ENCODE data around the gene PTOV1.

Gene PTOV1

DNA sequence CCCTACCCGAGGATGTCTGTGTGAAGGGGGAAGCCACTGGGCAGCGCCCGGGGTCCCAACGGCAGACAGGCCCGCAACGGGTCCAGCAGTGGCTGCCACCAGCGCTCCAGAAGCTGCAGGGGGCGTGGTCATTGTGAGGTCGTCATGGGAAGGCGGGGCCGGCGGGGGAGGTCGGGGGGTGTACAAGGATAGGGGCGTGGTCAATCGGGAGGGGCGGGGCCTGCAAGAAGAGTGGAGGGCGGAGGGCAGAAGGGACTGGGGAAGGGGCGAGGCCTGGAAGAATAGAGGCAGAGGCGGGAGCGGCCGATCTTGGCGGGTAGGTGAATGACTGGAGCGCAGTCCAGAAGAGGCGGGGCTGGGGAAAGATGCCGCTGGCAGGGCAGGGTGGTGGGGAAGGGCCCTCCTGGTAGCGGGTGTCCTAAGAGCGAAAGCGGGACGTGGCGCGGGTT lies 42.2 kb upstream of the PTOV1 start:
- TF ChIP-seq, protein P1, sequence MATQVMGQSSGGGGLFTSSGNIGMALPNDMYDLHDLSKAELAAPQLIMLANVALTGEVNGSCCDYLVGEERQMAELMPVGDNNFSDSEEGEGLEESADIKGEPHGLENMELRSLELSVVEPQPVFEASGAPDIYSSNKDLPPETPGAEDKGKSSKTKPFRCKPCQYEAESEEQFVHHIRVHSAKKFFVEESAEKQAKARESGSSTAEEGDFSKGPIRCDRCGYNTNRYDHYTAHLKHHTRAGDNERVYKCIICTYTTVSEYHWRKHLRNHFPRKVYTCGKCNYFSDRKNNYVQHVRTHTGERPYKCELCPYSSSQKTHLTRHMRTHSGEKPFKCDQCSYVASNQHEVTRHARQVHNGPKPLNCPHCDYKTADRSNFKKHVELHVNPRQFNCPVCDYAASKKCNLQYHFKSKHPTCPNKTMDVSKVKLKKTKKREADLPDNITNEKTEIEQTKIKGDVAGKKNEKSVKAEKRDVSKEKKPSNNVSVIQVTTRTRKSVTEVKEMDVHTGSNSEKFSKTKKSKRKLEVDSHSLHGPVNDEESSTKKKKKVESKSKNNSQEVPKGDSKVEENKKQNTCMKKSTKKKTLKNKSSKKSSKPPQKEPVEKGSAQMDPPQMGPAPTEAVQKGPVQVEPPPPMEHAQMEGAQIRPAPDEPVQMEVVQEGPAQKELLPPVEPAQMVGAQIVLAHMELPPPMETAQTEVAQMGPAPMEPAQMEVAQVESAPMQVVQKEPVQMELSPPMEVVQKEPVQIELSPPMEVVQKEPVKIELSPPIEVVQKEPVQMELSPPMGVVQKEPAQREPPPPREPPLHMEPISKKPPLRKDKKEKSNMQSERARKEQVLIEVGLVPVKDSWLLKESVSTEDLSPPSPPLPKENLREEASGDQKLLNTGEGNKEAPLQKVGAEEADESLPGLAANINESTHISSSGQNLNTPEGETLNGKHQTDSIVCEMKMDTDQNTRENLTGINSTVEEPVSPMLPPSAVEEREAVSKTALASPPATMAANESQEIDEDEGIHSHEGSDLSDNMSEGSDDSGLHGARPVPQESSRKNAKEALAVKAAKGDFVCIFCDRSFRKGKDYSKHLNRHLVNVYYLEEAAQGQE (IDR thresholded peaks at IDR 0.05; ENCODE audit: insufficient replicate concordance, low read depth), result no peak
- TF ChIP-seq, protein P2, sequence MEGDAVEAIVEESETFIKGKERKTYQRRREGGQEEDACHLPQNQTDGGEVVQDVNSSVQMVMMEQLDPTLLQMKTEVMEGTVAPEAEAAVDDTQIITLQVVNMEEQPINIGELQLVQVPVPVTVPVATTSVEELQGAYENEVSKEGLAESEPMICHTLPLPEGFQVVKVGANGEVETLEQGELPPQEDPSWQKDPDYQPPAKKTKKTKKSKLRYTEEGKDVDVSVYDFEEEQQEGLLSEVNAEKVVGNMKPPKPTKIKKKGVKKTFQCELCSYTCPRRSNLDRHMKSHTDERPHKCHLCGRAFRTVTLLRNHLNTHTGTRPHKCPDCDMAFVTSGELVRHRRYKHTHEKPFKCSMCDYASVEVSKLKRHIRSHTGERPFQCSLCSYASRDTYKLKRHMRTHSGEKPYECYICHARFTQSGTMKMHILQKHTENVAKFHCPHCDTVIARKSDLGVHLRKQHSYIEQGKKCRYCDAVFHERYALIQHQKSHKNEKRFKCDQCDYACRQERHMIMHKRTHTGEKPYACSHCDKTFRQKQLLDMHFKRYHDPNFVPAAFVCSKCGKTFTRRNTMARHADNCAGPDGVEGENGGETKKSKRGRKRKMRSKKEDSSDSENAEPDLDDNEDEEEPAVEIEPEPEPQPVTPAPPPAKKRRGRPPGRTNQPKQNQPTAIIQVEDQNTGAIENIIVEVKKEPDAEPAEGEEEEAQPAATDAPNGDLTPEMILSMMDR (IDR thresholded peaks at IDR 0.05; ENCODE audit: insufficient read depth, low read length), result no peak
- TF ChIP-seq GABPA (IDR thresholded peaks at IDR 0.05; ENCODE audit: low read depth), result no peak
- TF ChIP-seq SPI1 (IDR thresholded peaks at IDR 0.05; ENCODE audit: borderline replicate concordance, low read depth), result no peak
- TF ChIP-seq POLR2AphosphoS5 (IDR thresholded peaks at IDR 0.05; ENCODE audit: low read depth), result no peak
- no peak for DNase-seq (ENCODE audit: low read depth in 1 of 2, low spot score in 1 of 2)
- Histone ChIP-seq H3K27me3 (ENCODE audit: insufficient read depth, poor library complexity, severe bottlenecking) (no peaks in the 10 kb centered on the region), H3K27ac (replicated peaks) (no peak overlapping the region), H3K4me3 (replicated peaks; ENCODE audit: insufficient read depth, low read length) (no peak overlapping the region)

DNA sequence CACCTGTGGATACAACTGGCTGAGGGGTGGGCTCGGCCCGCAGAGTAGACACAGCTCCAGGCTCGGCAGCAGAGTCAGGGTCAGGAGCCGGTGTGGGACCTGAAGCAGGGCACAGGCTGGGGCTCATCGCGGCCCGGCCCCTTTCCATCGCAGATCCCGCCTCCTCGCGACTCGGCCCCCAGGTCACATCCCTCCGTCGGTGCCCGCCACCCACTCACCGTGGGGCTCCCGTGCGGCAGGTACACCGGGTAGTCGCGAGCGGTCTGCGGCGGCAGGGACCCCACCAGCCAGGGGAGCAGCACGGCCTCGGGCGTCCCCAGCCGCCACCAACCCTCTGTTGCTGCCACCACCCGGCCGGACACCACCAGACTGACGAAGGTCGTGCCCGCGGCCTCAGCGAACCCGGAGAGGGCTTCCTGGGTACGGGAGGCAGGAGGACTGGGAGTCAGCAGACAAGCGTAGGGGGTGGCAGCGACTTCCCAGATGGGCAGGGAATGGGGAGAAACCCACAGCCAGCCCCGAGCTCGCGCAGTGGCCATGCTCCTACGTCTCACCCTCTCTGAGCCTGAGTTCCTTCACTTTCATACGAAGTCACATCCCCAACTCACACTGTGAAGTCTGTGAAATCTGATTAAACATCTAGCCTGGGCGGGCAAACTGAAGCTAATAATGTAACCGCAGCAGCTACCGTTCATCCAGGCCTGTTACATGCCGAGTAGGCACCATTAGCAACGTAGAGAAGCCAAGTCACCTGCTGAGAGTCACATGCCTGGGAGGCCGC lies 41.6 kb upstream of the PTOV1 start:
- Histone ChIP-seq H3K27ac (replicated peaks) (no peak overlapping the region), H3K27me3 (ENCODE audit: insufficient read depth, poor library complexity, severe bottlenecking) (no peaks in the 10 kb centered on the region), H3K4me3 (replicated peaks; ENCODE audit: insufficient read depth, low read length) (no peak overlapping the region)
- DNase-seq (ENCODE audit: low read depth in 1 of 2, low spot score in 1 of 2), result no peak
- TF ChIP-seq, protein P2 (IDR thresholded peaks at IDR 0.05; ENCODE audit: insufficient read depth, low read length), result no peak
- TF ChIP-seq GABPA (IDR thresholded peaks at IDR 0.05; ENCODE audit: low read depth), result no peak
- TF ChIP-seq, protein P1 (IDR thresholded peaks at IDR 0.05; ENCODE audit: insufficient replicate concordance, low read depth), result no peak
- TF ChIP-seq POLR2AphosphoS5 (IDR thresholded peaks at IDR 0.05; ENCODE audit: low read depth), result no peak
- TF ChIP-seq SPI1 (IDR thresholded peaks at IDR 0.05; ENCODE audit: borderline replicate concordance, low read depth), result no peak

DNA sequence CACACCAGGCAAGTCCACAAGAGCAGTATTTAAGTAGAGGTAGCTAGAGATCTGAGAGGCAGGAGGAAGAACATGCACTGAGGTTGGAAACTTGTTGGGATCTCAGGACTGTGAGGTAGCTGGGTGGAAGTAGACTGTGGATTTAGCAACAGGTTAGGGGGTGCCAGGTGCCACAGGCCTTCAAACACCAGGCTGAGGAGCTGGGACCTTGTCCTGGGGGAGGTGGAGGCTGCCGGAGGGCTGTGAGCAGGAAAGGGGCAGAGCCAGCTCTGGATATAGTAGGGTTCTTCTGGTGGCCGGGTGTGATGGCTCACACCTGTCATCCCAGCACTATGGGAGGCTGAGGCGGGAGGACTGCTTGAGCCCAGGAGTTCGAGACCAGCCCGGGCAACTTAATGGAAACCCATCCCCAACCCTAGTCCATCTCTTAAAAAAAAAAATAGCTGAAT lies 41.0 kb upstream of the PTOV1 start:
- TF ChIP-seq SPI1 (IDR thresholded peaks at IDR 0.05; ENCODE audit: borderline replicate concordance, low read depth), result no peak
- TF ChIP-seq, protein P2 (IDR thresholded peaks at IDR 0.05; ENCODE audit: insufficient read depth, low read length), result no peak
- no peak for TF ChIP-seq POLR2AphosphoS5 (IDR thresholded peaks at IDR 0.05; ENCODE audit: low read depth)
- TF ChIP-seq GABPA (IDR thresholded peaks at IDR 0.05; ENCODE audit: low read depth), result no peak
- TF ChIP-seq, protein P1 (IDR thresholded peaks at IDR 0.05; ENCODE audit: insufficient replicate concordance, low read depth), result no peak
- Histone ChIP-seq H3K27me3 (ENCODE audit: insufficient read depth, poor library complexity, severe bottlenecking) (no peaks in the 10 kb centered on the region), H3K4me3 (replicated peaks; ENCODE audit: insufficient read depth, low read length) (no peak overlapping the region), H3K27ac (replicated peaks) (no peak overlapping the region)
- DNase-seq (ENCODE audit: low read depth in 1 of 2, low spot score in 1 of 2), result no peak
